ENCODE results near the gene TMEM229B.

The TMEM229B gene

DNA sequence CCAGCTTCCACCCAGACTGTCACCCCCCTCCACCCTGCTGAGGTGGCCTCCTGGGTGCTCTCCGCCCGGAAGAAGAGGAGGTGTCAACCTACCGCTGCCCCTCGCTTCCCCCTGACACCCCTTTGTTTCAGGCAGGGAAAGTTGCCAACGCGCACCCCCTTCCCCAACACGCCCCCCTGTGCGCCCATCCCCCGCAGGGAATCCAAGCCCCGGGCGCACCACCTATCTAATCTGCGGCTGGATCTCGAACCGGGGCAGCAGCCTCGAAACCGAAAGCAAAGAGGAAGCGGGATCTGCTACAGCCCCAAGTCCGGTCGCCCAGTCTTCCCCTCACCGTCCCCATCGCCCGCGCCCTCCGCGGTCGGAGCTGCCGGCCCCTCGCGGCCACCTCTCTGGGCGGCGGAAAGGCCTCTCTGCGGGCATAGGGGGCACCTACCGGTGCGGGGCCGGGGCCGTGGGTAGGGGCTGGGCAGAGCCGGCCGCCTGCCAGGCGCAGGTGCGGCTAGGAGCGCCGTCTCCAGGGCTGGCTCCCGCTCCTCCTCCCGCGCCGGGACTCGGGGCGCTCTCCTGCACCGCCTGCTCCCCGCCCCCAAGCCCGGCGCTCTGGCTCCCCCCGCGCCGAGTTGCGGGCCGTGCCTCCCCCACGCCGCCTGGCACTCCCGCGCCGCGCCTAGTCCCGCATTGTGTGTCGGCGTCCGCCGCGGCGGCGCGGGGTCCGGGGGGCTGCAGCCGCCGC is 26.3 kb upstream of the TMEM229B start:
- peak; percentile 15 to 24 for DNase-seq

DNA sequence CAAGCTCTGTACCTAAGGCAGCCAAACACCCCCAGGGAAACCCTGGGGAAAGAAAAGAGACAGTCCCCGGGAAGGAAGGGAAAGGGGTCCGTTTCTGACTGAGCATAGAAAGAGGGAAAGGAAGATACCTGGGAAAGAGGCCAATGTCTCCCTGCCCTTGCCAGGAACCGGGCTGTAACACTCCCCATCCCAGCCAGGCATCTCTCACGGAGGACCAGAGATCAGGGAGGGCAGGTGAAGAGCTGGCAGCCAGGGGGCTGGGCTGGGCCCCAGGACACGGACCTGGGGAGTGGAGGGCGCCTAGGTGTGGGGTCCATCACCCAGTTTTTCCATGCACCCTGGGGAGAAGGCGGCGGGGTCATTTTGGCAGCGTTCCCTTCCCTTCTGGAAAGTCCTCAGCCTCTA is 25.7 kb upstream of the TMEM229B start:
- DNase-seq: no peak

DNA sequence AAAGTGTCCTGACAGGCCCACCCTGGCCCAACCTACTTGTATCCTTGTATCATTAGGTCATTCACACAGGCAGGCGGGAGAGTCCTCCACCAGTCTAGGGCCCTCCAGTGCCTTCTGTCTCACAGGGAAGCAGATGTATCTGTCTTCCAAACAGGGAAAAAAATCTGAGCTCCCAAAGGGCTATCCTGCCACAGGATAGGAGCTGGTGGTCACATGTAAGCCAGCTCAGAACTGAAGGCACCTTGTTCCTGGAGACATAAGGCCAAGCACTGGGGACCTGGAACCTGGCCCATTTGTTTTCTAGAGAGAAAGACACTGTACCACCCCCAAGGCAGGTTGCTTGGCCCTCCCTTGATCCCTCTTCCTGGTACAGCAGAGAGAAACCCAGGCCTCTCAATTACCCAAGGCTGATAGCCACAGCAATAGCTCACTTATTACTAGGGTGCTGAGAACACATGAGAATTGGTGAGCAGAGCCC is 25.1 kb upstream of the TMEM229B start:
- DNase-seq: no peak

- no peak for DNase-seq
Observed at GRCh38 chr14:67512463-67513310, 24.2 kb upstream of the TMEM229B start.

- no peak for DNase-seq
Observed at GRCh38 chr14:67510836-67511235, 22.3 kb upstream of the TMEM229B start.

- no peak for DNase-seq
Observed at GRCh38 chr14:67510121-67510520, 21.6 kb upstream of the TMEM229B start.

DNA sequence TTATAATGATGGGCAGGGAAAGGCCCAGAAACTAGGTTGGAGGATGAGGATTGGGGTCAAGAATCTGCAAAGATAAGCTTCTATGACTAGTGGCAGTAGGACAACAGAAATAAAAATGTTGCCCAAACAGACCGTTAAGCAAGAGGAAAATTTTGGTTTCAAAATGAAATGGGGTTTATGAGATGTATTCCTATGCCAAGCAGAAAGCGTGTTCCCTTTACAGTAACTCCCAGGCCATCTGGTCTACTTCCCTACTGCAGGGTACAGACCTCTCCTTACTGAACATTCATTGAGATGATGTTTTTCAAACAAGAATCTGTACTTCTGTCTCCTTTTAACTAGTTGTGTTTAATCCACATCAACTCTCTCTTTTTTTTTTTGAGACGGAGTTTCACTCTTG is 20.4 kb upstream of the TMEM229B start:
- DNase-seq: no peak

- no peak for DNase-seq
Observed at GRCh38 chr14:67505254-67505653, 16.7 kb upstream of the TMEM229B start.

GRCh38 chr14:67503331-67503730 is 14.8 kb upstream of the TMEM229B start:
- DNase-seq: no peak

DNA sequence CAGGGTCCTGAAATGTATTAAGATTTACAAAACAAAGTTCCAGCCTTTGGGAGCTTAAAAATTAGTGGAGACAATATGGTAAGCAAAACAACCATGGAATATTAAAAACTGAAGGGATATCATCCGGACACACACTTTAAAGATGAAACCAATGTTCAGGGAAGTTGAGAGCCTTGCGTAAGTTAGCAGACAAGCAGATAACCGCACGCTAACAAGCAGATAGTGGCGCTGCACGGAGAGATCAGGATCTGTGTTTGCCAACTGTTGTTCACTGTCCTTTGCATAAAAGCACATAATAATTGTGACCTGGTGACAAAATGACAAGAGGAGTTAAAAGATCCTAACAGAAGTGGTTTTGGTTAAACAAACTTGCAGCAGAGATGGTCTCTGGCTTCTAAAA is 14.3 kb upstream of the TMEM229B start:
- DNase-seq: no peak

- no peak for DNase-seq
Observed at GRCh38 chr14:67501670-67502069, 13.1 kb upstream of the TMEM229B start.

DNA sequence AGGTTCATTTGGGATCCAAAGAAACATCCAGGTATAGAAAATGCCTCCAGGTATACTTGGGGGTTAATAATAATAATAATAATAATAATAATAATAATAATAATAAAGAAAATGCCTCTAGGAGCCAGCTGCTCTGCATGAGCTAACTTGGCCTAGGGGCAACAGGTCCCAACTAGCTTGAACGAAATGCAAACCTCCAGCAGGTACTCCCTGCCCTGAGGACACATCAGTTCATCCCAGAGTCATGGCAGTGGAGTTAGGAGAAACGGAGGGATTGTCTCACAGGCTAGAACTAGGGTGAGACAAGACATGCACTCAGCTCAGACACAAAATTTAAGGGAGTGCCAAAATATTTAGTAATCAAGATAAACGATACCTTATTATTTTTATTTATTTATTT is 12.5 kb upstream of the TMEM229B start:
- DNase-seq: no peak

DNA sequence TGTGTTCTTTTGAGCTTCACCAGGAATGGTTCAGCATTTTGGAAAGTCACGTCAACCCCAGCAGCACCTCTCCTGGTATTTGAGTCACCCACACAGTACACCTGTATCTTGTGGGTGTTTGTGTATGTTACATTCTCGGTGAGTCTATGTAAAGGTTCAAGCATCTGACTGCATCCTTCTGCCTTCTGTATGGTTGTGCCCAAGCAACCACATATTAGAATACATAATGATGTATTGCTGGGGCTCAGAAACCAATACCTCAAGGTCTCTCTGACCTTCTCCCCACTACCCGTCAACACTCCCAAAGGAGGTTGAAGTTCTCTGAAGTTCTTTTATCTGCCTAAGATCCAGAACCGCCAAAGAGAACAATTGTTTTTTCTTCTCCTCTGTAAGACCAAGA is 9.2 kb upstream of the TMEM229B start:
- DNase-seq: no peak

GRCh38 chr14:67497216-67497615 is 8.7 kb upstream of the TMEM229B start:
- no peak for DNase-seq

DNA sequence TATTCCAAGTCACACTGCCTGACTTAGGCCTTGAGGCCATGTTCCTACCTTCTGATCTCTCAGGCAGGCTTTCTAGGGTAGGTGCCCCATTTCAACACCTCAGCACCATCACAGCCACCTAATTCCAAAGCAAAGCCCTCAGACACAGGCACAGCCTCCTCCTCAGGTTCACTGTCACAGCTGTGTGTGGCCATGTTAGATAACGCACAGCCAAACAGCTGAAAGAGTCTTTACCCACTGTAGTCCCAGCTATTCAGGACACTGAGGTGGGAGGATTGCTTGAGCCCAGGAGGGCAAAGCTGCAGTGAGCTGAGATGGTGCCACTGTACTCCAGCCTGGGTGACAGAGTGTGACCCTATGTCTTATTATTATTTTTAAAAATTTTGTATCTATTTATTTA is 7.3 kb upstream of the TMEM229B start:
- DNase-seq: no peak

- DNase-seq: no peak
Observed at GRCh38 chr14:67493092-67493717, 4.7 kb upstream of the TMEM229B start.

GRCh38 chr14:67492538-67492937 is 4.0 kb upstream of the TMEM229B start:
- no peak for DNase-seq

GRCh38 chr14:67491741-67492507 is 3.4 kb upstream of the TMEM229B start:
- no peak for DNase-seq

- no peak for DNase-seq
Observed at GRCh38 chr14:67491285-67491684, 2.8 kb upstream of the TMEM229B start.

DNA sequence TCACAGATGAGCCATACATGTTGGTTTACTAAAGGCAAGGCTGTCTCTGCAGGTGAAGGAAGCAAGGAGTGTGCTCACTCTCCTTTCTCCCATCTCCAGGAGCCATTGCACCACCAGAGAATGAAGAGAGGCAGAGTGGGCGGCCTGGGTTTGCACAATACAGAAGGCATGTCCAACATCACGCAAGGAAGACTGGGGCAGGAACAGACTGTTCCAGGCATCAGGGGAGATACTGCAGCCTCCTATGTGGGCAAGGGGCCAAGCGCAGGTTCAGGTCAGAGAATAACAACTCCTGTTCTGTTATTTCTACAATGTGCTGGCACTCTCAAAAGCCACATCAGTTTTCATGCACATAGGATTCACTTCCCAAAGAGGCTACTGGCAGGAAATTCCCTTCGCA is 1.7 kb upstream of the TMEM229B start:
- no peak for DNase-seq

GRCh38 chr14:67487332-67487731 is 1.2 kb downstream of the TMEM229B start:
- DNase-seq: no peak

- DNase-seq: no peak
Observed at GRCh38 chr14:67486890-67487289, 1.6 kb downstream of the TMEM229B start.
